Measurements from ENCODE around the gene MMP14. TPM values are rescaled to one million over a fixed set of nuclear protein-coding genes. Genes with fewer than 3 reads are reported as not detected.

Gene MMP14
- total and polyA plus RNA-seq, 11 donors = 14.0 to 90.6 (median 24.8) TPM

- intact Hi-C loops (cut with DNase I) = no loop called here
- Histone ChIP-seq H3K36me3 (peaks cover 0 to 69% (median 58%) of the 10 kb centered on the region in 9 donors), H3K9me3 (no peaks in the 10 kb centered on the region), H3K27me3 (no peaks in the 10 kb centered on the region), H3K4me1 (peaks cover 4 to 29% (median 17%) of the 10 kb centered on the region in 12 donors), H3K27ac (no peak overlapping the region), H3K4me3 (no peak overlapping the region)
- WGBS, 4 donors = 94 to 97% (median 96%) methylated on average over 9 to 15 of the region's 15 CpGs
- DNase-seq (no peak), ATAC-seq (no peak)
- TF ChIP-seq CTCF (IDR thresholded peaks at IDR 0.05) (no peak), POLR2A (IDR thresholded peaks at IDR 0.05) (no peak)
Measured at GRCh38 chr14:22875003-22875747, 38.8 kb downstream of the MMP14 start.

- Histone ChIP-seq H3K27me3 (no peaks in the 10 kb centered on the region), H3K4me3 (no peak overlapping the region), H3K27ac (no peak overlapping the region), H3K9me3 (no peaks in the 10 kb centered on the region), H3K36me3 (peaks cover 0 to 69% (median 58%) of the 10 kb centered on the region in 9 donors), H3K4me1 (peaks cover under 1 to 22% (median 11%) of the 10 kb centered on the region in 12 donors)
- TF ChIP-seq POLR2A (IDR thresholded peaks at IDR 0.05) (no peak), CTCF (IDR thresholded peaks at IDR 0.05) (no peak)
- ATAC-seq (no peak), DNase-seq (no peak)
- WGBS, 4 donors = 94 to 97% (median 96%) methylated on average over 13 to 20 of the region's 20 CpGs
- intact Hi-C loops (cut with DNase I) = no loop called here
Measured at GRCh38 chr14:22875748-22876319, 39.4 kb downstream of the MMP14 start.

- H3K4me3 ChIP-seq = no peak overlapping the region
- H3K27me3 ChIP-seq = no peaks in the 10 kb centered on the region
- DNase-seq = no peak
- TF ChIP-seq CTCF (IDR thresholded peaks at IDR 0.05) = no peak
- no peak for TF ChIP-seq POLR2A (IDR thresholded peaks at IDR 0.05)
- H3K9me3 ChIP-seq = no peaks in the 10 kb centered on the region
- H3K27ac ChIP-seq = no peak overlapping the region
- peaks cover 0 to 20% (median 10%) of the 10 kb centered on the region in 12 donors for H3K4me1 ChIP-seq
- intact Hi-C loops (cut with DNase I) = no loop called here
- peaks cover 0 to 69% (median 58%) of the 10 kb centered on the region in 9 donors for H3K36me3 ChIP-seq
- no peak for ATAC-seq
- 90 to 97% (median 95%) methylated on average over 16 to 22 of the region's 22 CpGs for WGBS, 4 donors
Measured at GRCh38 chr14:22877000-22877501, 40.7 kb downstream of the MMP14 start.

Data from heart left ventricle (tissue), 16 donors.